GM12878 (cell line): Measurements from ENCODE around the gene AP2S1. TPM values are rescaled to one million over a fixed set of nuclear protein-coding genes. Genes with fewer than 3 reads are reported as not detected.

Experiments used
- ATAC-seq: fragments of 200-7000 bp; cut with Tn5 transposase; 3 replicates; pipeline ENCODE4 v1.9.1; 2020; ENCODE audit warnings: mild to moderate bottlenecking, moderate library complexity
- BruUV-seq: library from RNA; stranded (reverse); fragments of 400-500 nt; replicated peaks from 2 replicates; lab custom pipeline; 2021; lab: Mats Ljungman, UMichigan
- CTCF ChIA-PET: fragments of 300-600 bp; sonication (Branson Sonifier 250); formaldehyde crosslinking; extraction: SDS; loops from one replicate; lab custom pipeline; 2021; ENCODE audit warnings: inconsistent platforms; lab: Yijun Ruan, JAX
- POLR2A ChIA-PET: fragments of 350-600 bp; formaldehyde crosslinking; extraction: SDS; loops from one replicate; lab custom pipeline; 2021; ENCODE audit warnings: inconsistent platforms; lab: Charles Lee
- RAD21 ChIA-PET: fragments of 300-600 bp; sonication (Branson Sonifier 250); formaldehyde crosslinking; loops from one replicate; lab custom pipeline; 2023; ENCODE audit warnings: antibody characterized with exemption; ENCODE audit not compliant: unreplicated experiment; lab: Charles Lee
- SMC1A ChIA-PET: fragments of 300-600 bp; sonication (Branson Sonifier 250); formaldehyde crosslinking; loops from one replicate; lab custom pipeline; 2023; ENCODE audit not compliant: unreplicated experiment, uncharacterized antibody; lab: Charles Lee
- DNase-seq: peaks from one replicate; pipeline ENCODE4 v3.0.0-alpha.2; 2011; ENCODE audit warnings: low read depth, low spot score
- FAIRE-seq: peaks from 3 replicates; lab custom pipeline; 2011; peaks lifted over from hg19 to GRCh38; lab: Jason Lieb, UNC
- H2AFZ ChIP-seq: 2 replicates; pipeline ENCODE4 v1.6.0; 2011; ENCODE audit warnings: low read depth, low read length, control low read depth; ENCODE audit not compliant: control insufficient read depth
- H3K27ac ChIP-seq: 2 replicates; pipeline ENCODE4 v1.5.1; 2011; ENCODE audit warnings: control low read depth; ENCODE audit not compliant: control insufficient read depth, insufficient read depth
- H3K27me3 ChIP-seq, 2 experiments: replicated peaks in 1 of 2; 2 replicates each; pipeline versions ENCODE4 v1.6.0 to v1.6.1; 2011; ENCODE audit warnings: low read length in 1 of 2; ENCODE audit not compliant: control insufficient read depth in 2 of 2, insufficient read depth in 2 of 2
- H3K36me3 ChIP-seq, 2 experiments: 2 replicates each; pipeline ENCODE4 v1.5.1; 2011; ENCODE audit warnings: low read length in 1 of 2; ENCODE audit not compliant: control insufficient read depth in 2 of 2, insufficient read depth in 2 of 2
- H3K4me1 ChIP-seq: 2 replicates; pipeline ENCODE4 v1.6.1; 2011; ENCODE audit warnings: mild to moderate bottlenecking, low read length, moderate library complexity, mixed read lengths; ENCODE audit not compliant: control insufficient read depth, insufficient read depth
- H3K4me2 ChIP-seq: 2 replicates; pipeline ENCODE4 v1.6.0; 2011; ENCODE audit warnings: control low read depth; ENCODE audit not compliant: control insufficient read depth, insufficient read depth
- H3K4me3 ChIP-seq: fragments of 200-600 bp; sonication (generic); 2 replicates; pipeline ENCODE4 v1.5.1; 2016
- H3K79me2 ChIP-seq: 2 replicates; pipeline ENCODE4 v1.6.0; 2011; ENCODE audit warnings: low read length; ENCODE audit not compliant: control insufficient read depth, insufficient read depth
- H3K9ac ChIP-seq: 2 replicates; pipeline ENCODE4 v1.8.0; 2011; ENCODE audit warnings: low read length, control low read depth, mixed read lengths; ENCODE audit not compliant: control insufficient read depth, insufficient read depth
- H3K9me3 ChIP-seq: replicated peaks from 3 replicates; pipeline ENCODE4 v1.5.1; 2011; ENCODE audit warnings: mild to moderate bottlenecking, low read length; ENCODE audit not compliant: control insufficient read depth, insufficient read depth
- H4K20me1 ChIP-seq: 2 replicates; pipeline ENCODE4 v1.6.0; 2011; ENCODE audit not compliant: control insufficient read depth, insufficient read depth
- BCL11A ChIP-seq: IDR thresholded peaks from 2 replicates; pipeline ENCODE4 v1.6.1; 2011; ENCODE audit warnings: low read depth, low read length
- CREM ChIP-seq: IDR thresholded peaks from 2 replicates; pipeline ENCODE4 v1.6.1; 2014; ENCODE audit warnings: antibody characterized with exemption, low read depth
- FOXM1 ChIP-seq: IDR thresholded peaks from 2 replicates; pipeline ENCODE4 v1.6.1; 2012; ENCODE audit warnings: low read depth, mild to moderate bottlenecking, inconsistent platforms, low read length, moderate library complexity
- HDAC6 ChIP-seq: fragments of 200-600 bp; sonication (generic); IDR thresholded peaks from one replicate; pipeline ENCODE4 v1.8.0; 2017; ENCODE audit warnings: antibody characterized with exemption; ENCODE audit not compliant: unreplicated experiment
- JUND ChIP-seq: IDR thresholded peaks from 2 replicates; pipeline ENCODE4 v1.6.1; 2012; ENCODE audit warnings: low read depth, mild to moderate bottlenecking, low read length, improper control_type of control experiment, moderate library complexity
- MYB ChIP-seq: fragments of 150-350 bp; IDR thresholded peaks from 2 replicates; pipeline ENCODE4 v1.6.1; 2014; ENCODE audit warnings: mild to moderate bottlenecking, low read depth, low read length, borderline replicate concordance
- NR2C1 ChIP-seq: fragments of 450-650 bp; IDR thresholded peaks from 2 replicates; pipeline ENCODE4 v1.6.1; 2017; ENCODE audit warnings: antibody characterized with exemption, mild to moderate bottlenecking, moderate library complexity
- NR2C2 ChIP-seq: IDR thresholded peaks from 2 replicates; pipeline ENCODE4 v1.6.1; 2011; ENCODE audit warnings: borderline replicate concordance, low read depth; ENCODE audit not compliant: control insufficient read depth, insufficient read length
- NR2F1 ChIP-seq: fragments of 450-650 bp; conservative IDR thresholded peaks from 2 replicates; pipeline ENCODE4 v1.6.1; 2017; ENCODE audit warnings: mild to moderate bottlenecking
- PAX5 ChIP-seq: IDR thresholded peaks from 2 replicates; pipeline ENCODE4 v1.6.1; 2011; ENCODE audit warnings: low read depth, low read length, borderline replicate concordance
- PRDM15 ChIP-seq: fragments of 450-650 bp; formaldehyde crosslinking; IDR thresholded peaks from 2 replicates; pipeline ENCODE4 v1.4.0; 2020; ENCODE audit warnings: mild to moderate bottlenecking, moderate library complexity
- SMAD5 ChIP-seq: IDR thresholded peaks from 2 replicates; pipeline ENCODE4 v1.6.1; 2016; ENCODE audit warnings: antibody characterized with exemption, low read depth
- SREBF1 ChIP-seq: IDR thresholded peaks from 2 replicates; pipeline ENCODE4 v1.6.1; 2012; ENCODE audit warnings: mild to moderate bottlenecking, low read length
- YBX1 ChIP-seq: fragments of 450-650 bp; IDR thresholded peaks from 2 replicates; pipeline ENCODE4 v1.6.1; 2016; ENCODE audit warnings: antibody characterized with exemption
- ZBED1 ChIP-seq: IDR thresholded peaks from 2 replicates; pipeline ENCODE4 v1.6.1; 2016; ENCODE audit warnings: borderline replicate concordance
- ZNF592 ChIP-seq: fragments of 450-650 bp; IDR thresholded peaks from 2 replicates; pipeline ENCODE4 v1.6.1; 2017; ENCODE audit warnings: mild to moderate bottlenecking, moderate library complexity
- WGBS: methylation state at CpG from one replicate; pipeline ENCODE4 v1.1.6; 2016; ENCODE audit warnings: low lambda C conversion rate; ENCODE audit not compliant: insufficient replicate concordance, insufficient coverage; ENCODE audit errors: missing lambda C conversion rate; 5-methylcytosine and 5-hydroxymethylcytosine counted together
- in situ Hi-C: fragments of 300-500 bp; cut with MboI; formaldehyde crosslinking; loops from 9 replicates; pipeline ENCODE4 v1.14.3; 2018; ENCODE audit warnings: mixed read lengths
- intact Hi-C: fragments of 100-400 bp; cut with micrococcal nuclease; formaldehyde crosslinking; loops from one replicate; pipeline ENCODE4 v1.14.2; 2022; ENCODE audit not compliant: unreplicated experiment
- polyA plus RNA-seq, 11 experiments: library from polyadenylated mRNA; depleted of rRNA in 4 of 11; unstranded in 6 of 11; stranded (reverse) in 5 of 11; fragments of >200 nt; fragmentation: Nextera tagmentation in 4 of 11; fragmentation: Illumina TruSeq in 1 of 11; extraction: Ambion mirVana in 4 of 11; extraction: Trizol in 1 of 11; gene quantifications; 1 replicate in 1 of 11; 2 replicates in 10 of 11; pipeline versions ENCODE4 v1.2.1 to v1.2.3, GENCODE V29; 2011 to 2016; ENCODE audit warnings: inconsistent platforms in 2 of 11, missing spikeins in 2 of 11, low read depth in 1 of 11
- total RNA-seq, 4 experiments: library from RNA; depleted of rRNA in 3 of 4; stranded (reverse); fragments of >200 nt in 3 of 4; fragmentation: Illumina TruSeq in 1 of 4; extraction: Trizol in 1 of 4; gene quantifications; 2 replicates each; pipeline versions ENCODE4 v1.2.1 to v1.2.3, GENCODE V29; 2013 to 2021

Gene AP2S1
- total and polyA plus RNA-seq, 10 of the 15 experiments (the other 5 are each of a cell fraction or from before 2014, with no cell fraction given) = 10.8 to 239 (median 104) TPM

- H3K36me3 ChIP-seq = no peaks in the 10 kb centered on the region
- ATAC-seq (no peak), DNase-seq (no peak), FAIRE-seq (no peak)
- H3K27me3 ChIP-seq = no peaks in the 10 kb centered on the region
- WGBS = 38% methylated on average over 5 of the region's 5 CpGs
- TF ChIP-seq HDAC6 = no peak
- TF ChIP-seq JUND = no peak
- no peak for TF ChIP-seq PRDM15 (CRISPR knock-in tag)
- no peak for TF ChIP-seq YBX1
- no peak for TF ChIP-seq SREBF1
- no peak for TF ChIP-seq NR2C2
- no peak for TF ChIP-seq NR2F1
- TF ChIP-seq CREM = no peak
- no peak for TF ChIP-seq NR2C1
- no peak for TF ChIP-seq SMAD5
- no peak for TF ChIP-seq ZNF592
- no peak for TF ChIP-seq PAX5
- TF ChIP-seq BCL11A = no peak
- TF ChIP-seq MYB = no peak
- TF ChIP-seq ZBED1 = no peak
- TF ChIP-seq FOXM1 = no peak
- H3K4me2 ChIP-seq = no peak overlapping the region
- in situ Hi-C loops (no loop called here), intact Hi-C loops (no loop called here)
- no peak overlapping the region for H2AFZ ChIP-seq
- SMC1A ChIA-PET = interaction anchor here (1.8 to 2.0 kb wide), 3 partner anchors 14 to 41 kb away, joined by 8 to 9 read pairs (median 8); no protein-coding TSS in a partner anchor
- H4K20me1 ChIP-seq = no peaks in the 10 kb centered on the region
- no peaks in the 10 kb centered on the region for H3K79me2 ChIP-seq
- H3K9ac ChIP-seq = no peak overlapping the region
- H3K4me3 ChIP-seq = no peak overlapping the region
- BruUV-seq = no TSS peak
- H3K9me3 ChIP-seq = no peaks in the 10 kb centered on the region; the same call in 2 of the 3 replicates
- POLR2A ChIA-PET = interaction anchor here (0.6 to 2.8 kb wide), 4 partner anchors 38 to 134 kb away, joined by 3 to 13 read pairs (median 4); partner anchors contain the start of gene SLC1A5
- RAD21 ChIA-PET = interaction anchor here (0.8 to 2.5 kb wide), 4 partner anchors 31 to 67 kb away, joined by 3 to 14 read pairs (median 6); no protein-coding TSS in a partner anchor
- CTCF ChIA-PET = interaction anchor here (1.4 to 2.9 kb wide), 7 partner anchors 14 to 72 kb away, joined by 3 to 27 read pairs (median 12); partner anchors contain the start of gene SLC1A5
- no peak overlapping the region for H3K27ac ChIP-seq
- H3K4me1 ChIP-seq = peaks cover 27% of the 10 kb centered on the region
Measured at GRCh38 chr19:46825731-46826055, 25.0 kb downstream of the AP2S1 start.
